ENCODE results near the gene AKNAD1.

AKNAD1 gene

DNA sequence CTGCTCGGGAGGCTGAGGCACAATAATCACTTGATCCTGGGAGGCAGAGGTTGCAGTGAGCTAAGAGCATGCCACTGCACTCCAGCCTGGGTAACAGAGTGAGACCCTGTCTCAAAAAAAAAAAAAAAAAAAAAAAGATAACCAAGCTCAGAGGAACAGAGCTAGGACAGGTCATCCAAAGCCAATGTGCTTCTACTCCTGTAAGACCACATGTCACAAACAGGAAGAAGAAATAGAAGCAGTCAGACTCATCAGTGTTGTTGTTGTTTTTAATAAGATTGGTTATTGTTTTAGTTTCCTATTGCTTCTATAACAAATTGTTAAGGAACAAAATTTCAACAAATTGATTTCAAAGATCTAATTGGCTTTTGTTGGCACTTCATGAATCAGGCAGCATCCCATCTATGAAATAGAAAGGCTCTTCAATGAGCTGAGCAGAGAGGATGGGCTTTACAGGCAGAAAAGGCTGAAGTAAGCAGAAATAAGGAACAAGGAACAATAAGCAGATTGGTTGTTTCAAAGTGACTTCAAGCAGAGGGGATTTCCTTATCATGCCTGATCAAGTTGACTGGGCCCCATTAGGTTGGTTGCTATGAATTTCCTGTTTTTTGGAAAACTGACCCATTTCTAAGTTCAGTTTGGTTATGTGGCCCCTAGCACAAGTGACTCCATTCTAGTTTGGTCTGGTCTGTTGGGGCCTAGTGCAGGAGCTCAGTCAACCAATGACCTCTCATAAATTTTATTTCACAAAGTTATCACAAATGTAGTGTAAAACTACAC is 6.0 kb upstream of the AKNAD1 start:
- DNase-seq (ENCODE audit: low read depth, low spot score), result no peak

GRCh38 chr1:108862017-108862610 is 5.2 kb upstream of the AKNAD1 start:
- no peak for DNase-seq (ENCODE audit: low read depth, low spot score)

DNA sequence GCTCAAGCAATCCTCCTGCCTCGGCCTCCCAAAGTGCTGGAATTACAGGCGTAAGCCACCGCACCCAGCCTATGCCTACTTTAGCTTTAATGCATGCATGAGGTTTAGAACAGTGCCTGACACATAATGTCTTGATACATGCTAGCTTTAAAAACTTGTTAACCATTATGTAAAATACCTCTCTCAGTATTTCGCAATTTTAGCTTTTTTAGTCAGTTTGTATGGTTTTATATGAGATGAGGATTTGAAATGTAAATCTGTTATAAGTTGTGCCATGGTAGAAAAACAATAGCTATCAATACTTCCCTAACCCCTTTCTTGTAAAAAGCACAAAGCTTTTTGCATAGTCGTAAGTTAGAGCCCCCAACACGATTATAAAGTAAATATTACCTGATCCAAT is 4.7 kb upstream of the AKNAD1 start:
- DNase-seq (ENCODE audit: low read depth, low spot score), result no peak

DNA sequence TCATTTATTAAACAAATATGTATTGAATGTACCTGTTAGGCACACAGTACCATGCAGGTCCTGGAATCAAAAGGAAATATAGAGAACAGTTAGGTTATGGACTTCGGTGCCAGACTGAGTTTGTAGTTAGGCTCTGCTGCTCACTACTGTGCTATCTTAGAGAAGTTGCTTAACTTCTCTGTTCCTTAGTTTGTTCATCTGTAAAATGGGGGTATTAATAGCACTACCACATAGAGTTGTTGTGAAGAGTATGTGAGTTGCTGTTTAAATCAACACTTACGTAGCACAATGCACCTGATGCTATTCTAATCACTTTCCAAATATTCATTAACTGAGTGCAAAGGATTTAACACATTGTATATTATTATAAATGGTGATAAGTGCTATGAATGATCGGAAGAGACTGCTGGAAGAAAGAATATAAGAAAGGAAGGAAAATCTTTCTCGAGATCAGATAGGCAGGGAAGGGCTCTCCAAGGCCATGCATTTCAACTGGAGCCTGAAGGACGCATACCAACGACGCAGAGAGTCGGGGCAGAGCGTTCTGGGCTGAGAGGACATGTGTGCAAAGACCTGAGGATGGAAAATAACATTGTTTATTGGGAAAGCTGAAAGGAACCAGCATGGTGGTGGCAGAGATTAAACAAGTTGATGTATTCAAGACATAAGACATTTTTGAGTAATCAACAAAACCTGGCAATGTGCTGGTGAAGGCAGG is 3.5 kb upstream of the AKNAD1 start:
- no peak for DNase-seq (ENCODE audit: low read depth, low spot score)

DNA sequence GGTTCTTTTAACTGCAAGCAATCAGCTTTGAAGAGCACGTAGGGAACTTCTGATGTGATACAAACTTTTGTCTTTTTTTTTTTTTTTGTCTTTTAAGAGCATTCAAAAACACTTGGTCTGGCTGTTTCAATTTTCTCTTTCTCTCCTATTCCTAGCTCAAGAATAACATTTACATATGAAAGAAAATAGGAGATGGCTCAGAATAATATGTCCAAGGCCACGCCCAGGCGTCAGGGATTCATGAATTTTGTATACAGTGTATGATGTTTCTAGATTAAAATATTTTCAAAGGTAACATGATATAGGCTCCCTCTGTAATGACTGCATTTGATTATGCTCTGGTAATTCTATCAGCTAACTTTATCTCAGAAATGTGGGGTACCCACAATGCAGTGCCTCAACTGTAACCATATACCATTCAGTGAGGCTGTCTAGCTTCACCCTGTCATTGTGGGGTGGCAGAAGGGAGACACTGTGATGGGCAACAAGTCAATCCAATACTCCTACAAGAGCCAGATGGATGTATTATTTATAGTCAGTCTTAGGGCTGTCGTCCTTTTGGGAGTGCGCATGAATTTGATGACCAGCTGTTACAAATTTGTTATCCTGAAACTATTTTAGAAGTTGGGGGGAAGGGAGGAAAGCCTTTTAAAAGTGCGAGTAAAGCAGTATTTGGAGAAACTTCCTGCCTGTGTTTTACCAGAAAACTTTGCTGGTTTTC is 1.5 kb upstream of the AKNAD1 start:
- no peak for DNase-seq (ENCODE audit: low read depth, low spot score)

DNA sequence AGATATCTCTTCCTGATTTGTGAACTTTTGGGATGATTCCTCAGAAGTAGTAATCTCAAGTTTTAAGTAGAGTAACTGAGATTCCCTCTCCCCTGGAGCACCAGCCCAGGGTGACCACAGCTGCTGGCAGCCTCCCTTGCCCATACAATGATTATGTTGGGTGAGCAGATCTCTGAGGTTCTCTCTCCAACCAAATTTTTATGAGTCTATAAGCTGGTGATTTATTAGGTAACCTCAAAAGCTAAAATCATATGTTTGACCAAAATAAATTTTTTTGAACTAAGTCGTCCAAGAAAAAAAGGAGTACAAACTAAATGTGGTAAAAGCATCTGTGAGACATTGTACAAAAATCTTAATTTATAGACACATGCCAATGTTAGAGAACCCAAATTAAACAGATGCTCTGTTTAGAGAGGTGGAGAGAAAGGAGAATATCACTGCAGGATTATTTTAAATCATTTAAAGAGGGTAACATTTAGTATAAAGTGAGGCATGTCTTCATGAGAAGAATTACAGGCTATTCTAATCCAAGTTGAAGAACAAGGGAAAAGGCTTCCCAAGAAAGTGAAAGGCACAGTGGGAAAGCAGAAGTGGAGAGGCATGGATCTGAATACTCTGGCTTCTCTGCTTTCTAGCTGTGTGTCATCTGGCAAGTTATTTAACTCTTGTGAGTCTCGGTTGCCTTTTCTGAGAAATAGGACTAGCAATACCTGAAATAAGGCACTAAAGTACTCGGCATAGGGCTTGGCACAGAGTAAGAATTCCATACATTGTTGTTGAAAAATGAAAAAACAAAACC is 2.5 kb downstream of the AKNAD1 start:
- no peak for DNase-seq (ENCODE audit: low read depth, low spot score)

- DNase-seq (ENCODE audit: low read depth, low spot score), result no peak
These were observed 4.5 kb downstream of the AKNAD1 start for GRCh38 chr1:108852221-108852975.

GRCh38 chr1:108851567-108851966 is 5.3 kb downstream of the AKNAD1 start:
- no peak for DNase-seq (ENCODE audit: low read depth, low spot score)

GRCh38 chr1:108850929-108851328 is 6.0 kb downstream of the AKNAD1 start:
- DNase-seq (ENCODE audit: low read depth, low spot score), result no peak

DNA sequence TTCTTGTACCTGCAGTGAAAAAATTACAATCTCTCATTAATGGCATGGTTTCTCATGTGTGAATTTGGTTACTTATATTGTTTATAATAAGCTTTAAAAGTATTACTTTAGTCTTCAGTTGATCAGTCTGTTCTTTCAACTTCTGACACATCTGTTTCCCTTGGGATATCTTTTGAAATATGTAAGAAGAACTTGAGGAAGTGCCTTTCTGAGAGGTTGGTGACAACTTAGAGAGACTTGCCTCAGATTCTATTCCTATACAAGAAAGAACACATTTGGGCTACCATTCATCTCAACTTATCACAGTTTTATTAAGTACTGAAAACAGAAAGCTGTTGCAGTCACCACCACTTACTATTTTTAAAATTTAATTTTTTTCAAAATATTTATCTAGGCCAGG is 8.1 kb downstream of the AKNAD1 start:
- no peak for DNase-seq (ENCODE audit: low read depth, low spot score)

- no peak for DNase-seq (ENCODE audit: low read depth, low spot score)
These were observed 9.4 kb downstream of the AKNAD1 start for GRCh38 chr1:108847494-108847893.

DNA sequence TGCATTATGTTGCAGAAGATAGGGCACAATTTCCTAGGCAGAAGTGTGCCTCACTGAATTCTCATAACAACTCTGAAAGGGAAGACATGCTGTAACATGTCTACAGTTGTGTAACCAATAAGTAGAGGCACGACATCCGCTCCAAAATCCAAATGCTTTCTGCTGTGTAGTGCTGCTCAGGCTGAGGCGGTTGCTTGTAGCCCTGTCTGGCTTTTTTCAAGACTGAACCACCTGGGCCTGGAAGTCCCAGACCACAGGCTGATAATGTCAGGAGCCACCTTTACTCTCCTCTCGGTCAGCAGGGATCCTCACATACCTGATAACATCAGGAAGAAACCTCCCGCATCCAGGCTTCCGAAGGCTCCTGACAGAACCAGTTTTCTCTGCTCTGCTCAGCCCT is 10.9 kb downstream of the AKNAD1 start:
- peak; percentile 63 for DNase-seq (ENCODE audit: low read depth, low spot score)

- no peak for DNase-seq (ENCODE audit: low read depth, low spot score)
These were observed 11.4 kb downstream of the AKNAD1 start for GRCh38 chr1:108845446-108845845.

- no peak for DNase-seq (ENCODE audit: low read depth, low spot score)
These were observed 13.3 kb downstream of the AKNAD1 start for GRCh38 chr1:108843390-108844137.

- DNase-seq (ENCODE audit: low read depth, low spot score), result no peak
These were observed 14.2 kb downstream of the AKNAD1 start for GRCh38 chr1:108842525-108843181.

DNA sequence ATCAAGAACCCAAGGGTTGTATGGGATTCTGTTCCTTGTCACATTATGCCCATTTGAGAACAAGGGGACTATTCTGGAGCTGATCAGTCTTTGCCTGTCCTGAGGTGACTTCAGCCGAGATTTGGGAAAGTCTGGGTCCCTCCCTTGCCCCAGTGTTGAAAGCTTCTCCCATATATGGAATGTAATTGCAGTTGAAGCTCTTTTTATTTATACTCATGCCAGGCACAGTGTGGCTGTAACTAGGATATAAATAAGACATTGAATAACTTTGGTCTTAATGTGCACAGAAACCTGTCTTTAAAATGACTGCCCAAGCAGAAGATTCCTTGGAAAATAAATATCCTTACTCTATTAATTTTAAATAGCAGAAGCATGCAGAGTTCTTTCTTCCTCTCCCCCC is 15.2 kb downstream of the AKNAD1 start:
- DNase-seq (ENCODE audit: low read depth, low spot score), result no peak

- DNase-seq (ENCODE audit: low read depth, low spot score), result no peak
These were observed 24.0 kb downstream of the AKNAD1 start for GRCh38 chr1:108832929-108833328.

GRCh38 chr1:108831225-108831624 is 25.7 kb downstream of the AKNAD1 start:
- no peak for DNase-seq (ENCODE audit: low read depth, low spot score)
